HepG2 (cell line): ENCODE results near the gene CDC42EP1. TPM values are rescaled to one million over a fixed set of nuclear protein-coding genes. Genes with fewer than 3 reads are reported as not detected.
A peak's percentile ranks its signal among the peaks of the same experiment; 100 is the strongest.

Experiments used
- PRMT3 ChIP-seq: sonication (generic); formaldehyde crosslinking; IDR thresholded peaks from 2 replicates; pipeline ENCODE4 v1.8.1; 2022; ENCODE audit warnings: low read depth, mild to moderate bottlenecking, moderate library complexity, missing genetic modification reagents, borderline replicate concordance
- ZFY ChIP-seq: sonication (generic); formaldehyde crosslinking; IDR thresholded peaks from 2 replicates; pipeline ENCODE4 v1.4.0; 2020; ENCODE audit warnings: missing genetic modification reagents
- ZFYVE20 ChIP-seq: sonication (generic); formaldehyde crosslinking; IDR thresholded peaks from 2 replicates; pipeline ENCODE4 v1.8.0; 2023; ENCODE audit warnings: low read depth, mild to moderate bottlenecking, moderate library complexity, missing genetic modification reagents, borderline replicate concordance
- ZNF10 ChIP-seq: sonication (generic); formaldehyde crosslinking; IDR thresholded peaks from 2 replicates; pipeline ENCODE4 v1.4.0; 2020; ENCODE audit warnings: mild to moderate bottlenecking, low read depth, missing genetic modification reagents, borderline replicate concordance
- ZNF329 ChIP-seq: sonication (generic); formaldehyde crosslinking; IDR thresholded peaks from 2 replicates; pipeline ENCODE4 v1.9.0; 2021; ENCODE audit warnings: low read depth, mild to moderate bottlenecking, missing genetic modification reagents
- ZNF343 ChIP-seq: sonication (generic); formaldehyde crosslinking; IDR thresholded peaks from 2 replicates; pipeline ENCODE4 v1.4.0; 2020; ENCODE audit warnings: mild to moderate bottlenecking, missing genetic modification reagents
- ZNF468 ChIP-seq: sonication (generic); formaldehyde crosslinking; IDR thresholded peaks from 2 replicates; pipeline ENCODE4 v1.8.0; 2022; ENCODE audit warnings: mild to moderate bottlenecking, moderate library complexity, missing genetic modification reagents
- ZNF589 ChIP-seq: sonication (generic); formaldehyde crosslinking; conservative IDR thresholded peaks from 2 replicates; pipeline ENCODE4 v1.8.0; 2022; ENCODE audit warnings: mild to moderate bottlenecking, moderate library complexity, missing genetic modification reagents
- ZNF629 ChIP-seq: sonication (generic); formaldehyde crosslinking; conservative IDR thresholded peaks from 2 replicates; pipeline ENCODE4 v1.5.0; 2020; ENCODE audit warnings: missing genetic modification reagents
- polyA plus RNA-seq, 8 experiments: library from polyadenylated mRNA; depleted of rRNA in 3 of 8; stranded (reverse) in 7 of 8; unstranded in 1 of 8; fragments of >200 nt; fragmentation: Illumina TruSeq in 4 of 8; extraction: Trizol in 4 of 8; gene quantifications; 2 replicates each; pipeline versions ENCODE4 v1.2.1 to v1.2.3, GENCODE V29; 2011 to 2016; ENCODE audit warnings: low read depth in 4 of 8, missing spikeins in 1 of 8, mixed read lengths in 1 of 8; ENCODE audit not compliant: insufficient read depth in 1 of 8
- total RNA-seq, 5 experiments: library from RNA; depleted of rRNA; stranded (reverse); fragments of >200 nt; fragmentation: Illumina TruSeq; extraction: Trizol; gene quantifications; 2 replicates each; pipeline ENCODE4 v1.2.3, GENCODE V29; 2016; ENCODE audit warnings: low read depth in 1 of 5
- TF ChIP-seq, protein P1 (sequence below): sonication (generic); formaldehyde crosslinking; conservative IDR thresholded peaks from 2 replicates; pipeline ENCODE4 v1.8.1; 2023; ENCODE audit warnings: missing genetic modification reagents
- TF ChIP-seq, protein P2 (sequence below): sonication (generic); formaldehyde crosslinking; IDR thresholded peaks from 2 replicates; pipeline ENCODE4 v1.5.0; 2020; ENCODE audit warnings: mild to moderate bottlenecking, missing genetic modification reagents
- TF ChIP-seq, protein P3 (sequence below): sonication (generic); formaldehyde crosslinking; conservative IDR thresholded peaks from 2 replicates; pipeline ENCODE4 v1.4.0; 2020; ENCODE audit warnings: missing genetic modification reagents
- TF ChIP-seq, protein P4 (sequence below), 2 experiments: fragments of 450-650 bp in 1 of 2; sonication (generic) in 1 of 2; formaldehyde crosslinking in 1 of 2; IDR thresholded peaks; 2 replicates each; pipeline versions ENCODE4 v1.6.1 to v1.8.0; 2016 to 2022; ENCODE audit warnings: antibody characterized with exemption in 1 of 2, mild to moderate bottlenecking in 1 of 2, missing genetic modification reagents in 1 of 2

The CDC42EP1 gene
- total and polyA plus RNA-seq, 2 of the 13 experiments (the other 11 are each of a cell fraction or from before 2014, with no cell fraction given) = 17.1 to 29.5 TPM

DNA sequence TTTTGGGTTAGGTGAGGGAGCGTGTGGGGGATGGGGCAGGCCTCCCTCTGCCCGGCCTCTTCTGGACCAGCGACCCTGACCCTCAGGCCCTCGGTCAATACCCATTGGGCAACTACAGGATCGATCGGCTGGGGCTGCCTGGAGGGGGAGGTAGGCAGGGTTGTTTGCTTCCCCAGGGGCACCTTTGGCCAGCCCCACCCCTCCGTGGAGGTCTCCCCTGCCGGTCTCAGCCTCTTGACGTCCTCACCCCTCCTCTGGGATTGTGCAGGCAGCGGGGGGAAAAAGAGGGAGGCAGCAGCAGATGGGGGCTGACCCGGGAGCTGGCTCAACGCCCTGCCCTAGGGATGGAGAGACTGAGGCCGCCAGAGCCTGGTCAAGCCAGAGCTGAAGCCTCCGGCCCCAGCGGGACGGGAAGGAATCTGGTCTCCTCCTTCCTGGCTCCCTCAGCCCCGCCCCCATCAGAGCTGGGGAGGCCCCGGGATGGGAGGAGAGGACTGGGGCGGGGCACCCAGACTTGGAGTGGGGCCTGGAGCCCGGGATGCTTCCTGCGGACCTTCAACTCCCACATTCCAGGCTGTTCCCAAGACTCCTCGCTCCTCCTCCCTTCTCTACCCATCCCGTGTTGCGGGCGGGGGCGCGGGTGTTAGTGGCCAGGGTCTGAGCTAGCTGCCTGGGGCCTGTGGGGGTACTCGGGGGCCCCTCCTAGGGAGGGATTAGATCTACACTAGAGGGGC is 14.4 kb upstream of the CDC42EP1 start (continued):
- TF ChIP-seq ZNF10 (no peak), ZNF589 (CRISPR knock-in tag) (0 out of 2 replicates have a peak, but pooled peaks have one; percentile 88), ZNF329 (CRISPR knock-in tag) (0 out of 2 replicates have a peak, but pooled peaks have one; percentile 25), ZNF468 (no peak), ZNF629 (CRISPR knock-in tag) (peak; percentile 43; the same call in 1 of the 2 replicates), ZFYVE20 (CRISPR knock-in tag) (no peak), PRMT3 (no peak), ZFY (CRISPR knock-in tag) (peak; percentile 61), ZNF343 (0 out of 2 replicates have a peak, but pooled peaks have one; percentile 75)
- TF ChIP-seq, protein P1, sequence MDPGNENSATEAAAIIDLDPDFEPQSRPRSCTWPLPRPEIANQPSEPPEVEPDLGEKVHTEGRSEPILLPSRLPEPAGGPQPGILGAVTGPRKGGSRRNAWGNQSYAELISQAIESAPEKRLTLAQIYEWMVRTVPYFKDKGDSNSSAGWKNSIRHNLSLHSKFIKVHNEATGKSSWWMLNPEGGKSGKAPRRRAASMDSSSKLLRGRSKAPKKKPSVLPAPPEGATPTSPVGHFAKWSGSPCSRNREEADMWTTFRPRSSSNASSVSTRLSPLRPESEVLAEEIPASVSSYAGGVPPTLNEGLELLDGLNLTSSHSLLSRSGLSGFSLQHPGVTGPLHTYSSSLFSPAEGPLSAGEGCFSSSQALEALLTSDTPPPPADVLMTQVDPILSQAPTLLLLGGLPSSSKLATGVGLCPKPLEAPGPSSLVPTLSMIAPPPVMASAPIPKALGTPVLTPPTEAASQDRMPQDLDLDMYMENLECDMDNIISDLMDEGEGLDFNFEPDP (CRISPR knock-in tag) = peak; percentile 89; the same call in 1 of the 2 replicates
- TF ChIP-seq, protein P2, sequence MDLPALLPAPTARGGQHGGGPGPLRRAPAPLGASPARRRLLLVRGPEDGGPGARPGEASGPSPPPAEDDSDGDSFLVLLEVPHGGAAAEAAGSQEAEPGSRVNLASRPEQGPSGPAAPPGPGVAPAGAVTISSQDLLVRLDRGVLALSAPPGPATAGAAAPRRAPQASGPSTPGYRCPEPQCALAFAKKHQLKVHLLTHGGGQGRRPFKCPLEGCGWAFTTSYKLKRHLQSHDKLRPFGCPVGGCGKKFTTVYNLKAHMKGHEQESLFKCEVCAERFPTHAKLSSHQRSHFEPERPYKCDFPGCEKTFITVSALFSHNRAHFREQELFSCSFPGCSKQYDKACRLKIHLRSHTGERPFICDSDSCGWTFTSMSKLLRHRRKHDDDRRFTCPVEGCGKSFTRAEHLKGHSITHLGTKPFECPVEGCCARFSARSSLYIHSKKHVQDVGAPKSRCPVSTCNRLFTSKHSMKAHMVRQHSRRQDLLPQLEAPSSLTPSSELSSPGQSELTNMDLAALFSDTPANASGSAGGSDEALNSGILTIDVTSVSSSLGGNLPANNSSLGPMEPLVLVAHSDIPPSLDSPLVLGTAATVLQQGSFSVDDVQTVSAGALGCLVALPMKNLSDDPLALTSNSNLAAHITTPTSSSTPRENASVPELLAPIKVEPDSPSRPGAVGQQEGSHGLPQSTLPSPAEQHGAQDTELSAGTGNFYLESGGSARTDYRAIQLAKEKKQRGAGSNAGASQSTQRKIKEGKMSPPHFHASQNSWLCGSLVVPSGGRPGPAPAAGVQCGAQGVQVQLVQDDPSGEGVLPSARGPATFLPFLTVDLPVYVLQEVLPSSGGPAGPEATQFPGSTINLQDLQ (CRISPR knock-in tag) = peak; percentile 94
- TF ChIP-seq, protein P3, sequence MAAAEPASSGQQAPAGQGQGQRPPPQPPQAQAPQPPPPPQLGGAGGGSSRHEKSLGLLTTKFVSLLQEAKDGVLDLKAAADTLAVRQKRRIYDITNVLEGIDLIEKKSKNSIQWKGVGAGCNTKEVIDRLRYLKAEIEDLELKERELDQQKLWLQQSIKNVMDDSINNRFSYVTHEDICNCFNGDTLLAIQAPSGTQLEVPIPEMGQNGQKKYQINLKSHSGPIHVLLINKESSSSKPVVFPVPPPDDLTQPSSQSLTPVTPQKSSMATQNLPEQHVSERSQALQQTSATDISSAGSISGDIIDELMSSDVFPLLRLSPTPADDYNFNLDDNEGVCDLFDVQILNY (CRISPR knock-in tag) = no peak; the same call in 1 of the 2 replicates
- TF ChIP-seq, protein P4, sequence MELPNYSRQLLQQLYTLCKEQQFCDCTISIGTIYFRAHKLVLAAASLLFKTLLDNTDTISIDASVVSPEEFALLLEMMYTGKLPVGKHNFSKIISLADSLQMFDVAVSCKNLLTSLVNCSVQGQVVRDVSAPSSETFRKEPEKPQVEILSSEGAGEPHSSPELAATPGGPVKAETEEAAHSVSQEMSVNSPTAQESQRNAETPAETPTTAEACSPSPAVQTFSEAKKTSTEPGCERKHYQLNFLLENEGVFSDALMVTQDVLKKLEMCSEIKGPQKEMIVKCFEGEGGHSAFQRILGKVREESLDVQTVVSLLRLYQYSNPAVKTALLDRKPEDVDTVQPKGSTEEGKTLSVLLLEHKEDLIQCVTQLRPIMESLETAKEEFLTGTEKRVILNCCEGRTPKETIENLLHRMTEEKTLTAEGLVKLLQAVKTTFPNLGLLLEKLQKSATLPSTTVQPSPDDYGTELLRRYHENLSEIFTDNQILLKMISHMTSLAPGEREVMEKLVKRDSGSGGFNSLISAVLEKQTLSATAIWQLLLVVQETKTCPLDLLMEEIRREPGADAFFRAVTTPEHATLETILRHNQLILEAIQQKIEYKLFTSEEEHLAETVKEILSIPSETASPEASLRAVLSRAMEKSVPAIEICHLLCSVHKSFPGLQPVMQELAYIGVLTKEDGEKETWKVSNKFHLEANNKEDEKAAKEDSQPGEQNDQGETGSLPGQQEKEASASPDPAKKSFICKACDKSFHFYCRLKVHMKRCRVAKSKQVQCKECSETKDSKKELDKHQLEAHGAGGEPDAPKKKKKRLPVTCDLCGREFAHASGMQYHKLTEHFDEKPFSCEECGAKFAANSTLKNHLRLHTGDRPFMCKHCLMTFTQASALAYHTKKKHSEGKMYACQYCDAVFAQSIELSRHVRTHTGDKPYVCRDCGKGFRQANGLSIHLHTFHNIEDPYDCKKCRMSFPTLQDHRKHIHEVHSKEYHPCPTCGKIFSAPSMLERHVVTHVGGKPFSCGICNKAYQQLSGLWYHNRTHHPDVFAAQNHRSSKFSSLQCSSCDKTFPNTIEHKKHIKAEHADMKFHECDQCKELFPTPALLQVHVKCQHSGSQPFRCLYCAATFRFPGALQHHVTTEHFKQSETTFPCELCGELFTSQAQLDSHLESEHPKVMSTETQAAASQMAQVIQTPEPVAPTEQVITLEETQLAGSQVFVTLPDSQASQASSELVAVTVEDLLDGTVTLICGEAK (IDR thresholded peaks at IDR 0.05) = no peak
- TF ChIP-seq, protein P4 (CRISPR knock-in tag; IDR thresholded peaks at IDR 0.05) = peak; percentile 49; the same call in 1 of the 2 replicates
